GM10266 (cell line): ENCODE data around the gene ABAT.
"Not testable (repeated sequence)": the region's sequence is repeated elsewhere in the genome, so short reads cannot be mapped to it uniquely, and the experiment has no call there.

Experiments
- DNase-seq: peaks from one replicate; pipeline ENCODE4 v3.0.0; 2012; ENCODE audit errors: extremely low spot score
- CTCF ChIP-seq: IDR thresholded peaks from 2 replicates; pipeline ENCODE4 v1.5.1; 2012; ENCODE audit warnings: mild to moderate bottlenecking, low read depth; ENCODE audit not compliant: control insufficient read depth, insufficient read depth; ENCODE audit errors: missing control alignments

Gene ABAT

GRCh38 chr16:8703693-8704092 lies 29.3 kb downstream of the ABAT start:
- TF ChIP-seq CTCF: no peak
- no peak for DNase-seq

DNA sequence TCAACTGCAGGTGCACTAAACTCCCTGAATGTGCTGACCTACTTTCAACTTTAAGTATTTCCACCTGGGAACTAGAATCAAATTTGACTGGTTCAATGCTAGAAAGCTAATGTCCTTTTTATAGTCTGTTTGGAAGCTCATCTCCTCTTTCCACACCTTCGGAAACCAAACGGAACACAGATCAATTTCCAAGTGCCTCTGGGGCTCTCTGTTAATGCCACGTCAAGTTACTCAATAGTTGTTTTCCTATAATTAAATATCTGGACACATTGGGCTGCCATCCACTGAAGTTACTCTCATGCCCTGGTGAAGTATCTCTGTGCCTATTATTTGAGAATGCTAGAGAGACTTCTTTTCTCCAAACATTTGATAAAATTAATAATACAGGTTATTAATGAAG lies 29.7 kb downstream of the ABAT start:
- no peak for DNase-seq
- no peak for TF ChIP-seq CTCF

DNA sequence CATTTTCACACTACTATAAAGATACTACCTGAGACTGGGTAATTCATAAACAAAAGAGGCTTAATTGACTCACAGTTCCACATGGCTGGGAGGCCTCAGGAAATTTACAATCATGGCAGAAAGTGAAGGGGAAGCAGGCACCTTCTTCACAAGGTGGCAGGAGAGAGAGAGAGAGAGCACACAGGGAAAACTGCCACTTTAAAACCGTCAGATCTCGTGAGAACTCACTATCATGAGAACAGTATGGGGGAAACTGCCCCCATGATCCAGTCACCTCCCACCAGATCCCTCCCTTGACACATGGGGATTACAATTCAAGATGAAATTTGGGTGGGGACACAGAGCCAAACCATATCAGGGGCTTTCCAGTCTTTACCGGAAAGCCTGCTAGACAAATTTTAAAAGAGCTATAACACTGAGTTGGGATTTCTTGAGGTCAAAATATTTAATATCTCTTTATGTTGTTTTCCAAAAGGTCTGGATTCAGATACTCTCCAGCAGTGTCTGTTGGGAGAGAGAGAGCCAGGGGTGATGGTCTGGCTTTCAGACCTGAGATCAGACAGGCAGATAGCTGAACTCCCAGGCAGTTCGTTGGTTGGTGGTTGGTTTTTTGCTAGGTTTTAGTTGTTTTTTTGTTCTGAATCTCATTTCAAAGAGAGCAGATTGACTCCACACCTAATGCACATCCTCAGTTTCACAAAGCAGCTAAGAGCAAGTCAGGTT lies 30.8 kb downstream of the ABAT start:
- DNase-seq: not testable (repeated sequence)

DNA sequence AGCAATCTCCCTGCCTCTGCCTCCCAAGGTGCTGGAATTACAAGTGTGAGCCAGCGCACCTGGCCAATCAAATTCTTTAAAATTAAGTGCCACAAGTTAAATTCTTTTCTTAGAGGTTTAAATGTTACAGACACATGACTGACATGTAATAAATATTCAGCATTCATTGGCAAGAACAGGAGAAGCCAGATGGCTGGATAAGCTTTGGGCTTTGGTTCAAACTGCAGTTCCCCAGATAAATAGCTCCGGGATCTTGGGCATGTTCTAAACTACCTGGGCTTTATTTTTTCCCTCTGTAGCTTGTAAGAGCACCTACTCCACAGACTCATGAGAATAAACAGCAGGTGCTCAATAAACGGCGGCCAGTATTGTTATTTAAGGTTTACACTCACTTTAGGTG lies 34.1 kb downstream of the ABAT start:
- no peak for TF ChIP-seq CTCF
- DNase-seq: no peak

DNA sequence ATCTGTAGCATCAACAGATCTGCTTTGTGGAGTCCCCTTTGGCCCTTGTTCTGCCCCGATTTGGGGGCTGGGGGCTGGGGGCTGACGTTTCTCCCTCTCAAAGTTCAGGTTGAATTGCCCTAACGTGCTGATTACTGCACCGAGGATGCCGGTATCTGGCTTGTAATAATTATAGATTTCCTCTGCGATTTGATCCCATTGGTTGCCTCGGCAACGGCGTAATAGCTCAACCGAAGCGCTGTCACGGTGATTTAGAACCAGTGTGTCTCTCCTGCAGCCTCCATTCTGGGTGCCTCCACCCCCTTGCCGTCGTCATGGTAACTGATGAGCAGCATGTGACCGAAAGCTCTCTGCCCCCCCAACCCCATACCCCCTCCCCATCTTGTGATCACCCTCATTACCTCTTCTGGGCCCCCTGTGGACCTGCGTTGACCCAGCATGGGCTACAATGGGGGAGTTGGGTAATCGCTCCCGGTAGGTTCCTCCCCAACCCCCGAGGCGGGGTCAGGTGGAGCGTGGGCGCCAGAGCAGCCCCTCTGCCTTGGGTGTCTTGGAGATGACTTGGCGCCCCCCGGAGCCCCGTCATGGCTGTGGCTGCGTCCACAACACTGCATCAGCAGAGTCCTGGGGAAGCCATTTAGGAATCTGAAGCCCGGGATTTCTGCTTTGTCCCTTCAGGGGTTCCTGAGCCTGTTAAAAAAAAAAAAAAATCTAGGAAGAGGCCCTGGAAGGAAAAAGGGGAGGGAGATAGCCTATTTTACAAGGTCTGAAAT lies 38.4 kb downstream of the ABAT start:
- TF ChIP-seq CTCF: no peak
- no peak for DNase-seq

DNA sequence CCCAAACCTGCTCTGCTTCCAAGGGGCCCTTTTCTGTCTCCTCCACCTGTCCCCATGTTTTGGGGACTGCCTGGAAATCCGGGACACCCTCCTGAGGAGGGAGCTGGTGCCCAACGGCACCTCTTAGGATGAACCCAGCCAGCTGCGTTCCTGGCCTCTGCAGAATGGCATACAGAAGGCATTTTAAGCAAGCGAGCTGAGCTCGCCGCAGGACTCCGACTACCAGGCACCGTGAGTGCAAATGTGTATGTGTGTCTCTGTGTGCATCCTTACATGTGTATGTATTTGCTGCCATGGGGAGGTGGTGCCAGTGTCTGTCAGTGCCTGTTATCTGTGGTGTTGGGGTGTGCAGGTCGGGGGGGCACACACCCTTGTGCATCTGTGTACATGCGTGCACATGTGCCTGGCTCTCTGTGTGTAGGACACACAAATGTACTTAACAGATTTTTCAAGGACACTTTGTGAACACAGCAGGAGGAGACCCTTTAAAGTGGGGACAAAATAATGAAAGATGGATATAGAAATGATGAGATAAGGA lies 39.3 kb downstream of the ABAT start:
- DNase-seq: no peak
- TF ChIP-seq CTCF: no peak

GRCh38 chr16:8714174-8714573 lies 39.8 kb downstream of the ABAT start:
- TF ChIP-seq CTCF: no peak
- no peak for DNase-seq
